Testis (tissue), 3 donors: ENCODE measurements around the gene PAM16. TPM values are rescaled to one million over a fixed set of nuclear protein-coding genes. Genes with fewer than 3 reads are reported as not detected.

Experiments
- DNase-seq: peaks from one replicate; pipeline ENCODE4 v3.0.0-alpha.2; 2019
- H3K27ac ChIP-seq, 2 donors: fragments of 200-600 bp; sonication (generic); one replicate each; pipeline ENCODE4 v1.5.1; 2019
- H3K27me3 ChIP-seq: fragments of 200-600 bp; sonication (generic); one replicate; pipeline ENCODE4 v1.5.1; 2019
- H3K36me3 ChIP-seq: fragments of 200-600 bp; sonication (generic); one replicate; pipeline ENCODE4 v1.5.1; 2017; ENCODE audit warnings: low read depth; ENCODE audit errors: missing control alignments
- H3K4me1 ChIP-seq: fragments of 200-600 bp; sonication (generic); one replicate; pipeline ENCODE4 v1.5.1; 2019
- H3K4me3 ChIP-seq, 2 donors: fragments of 200-600 bp; sonication (generic); one replicate each; pipeline ENCODE4 v1.5.1; 2017 to 2019
- H3K9me3 ChIP-seq: fragments of 200-600 bp; sonication (generic); one replicate; pipeline ENCODE4 v1.5.1; 2017
- POLR2A ChIP-seq: fragments of 450-650 bp; IDR thresholded peaks from one replicate; pipeline ENCODE4 v1.6.1; 2017; ENCODE audit warnings: antibody characterized with exemption, mild to moderate bottlenecking, moderate library complexity
- WGBS, 2 donors: methylation state at CpG; one replicate each; pipeline ENCODE4 v1.1.5; 2018; 5-methylcytosine and 5-hydroxymethylcytosine counted together
- intact Hi-C: fragments of 100-400 bp; cut with DNase I; formaldehyde crosslinking; loops from one replicate; pipeline ENCODE4 v1.15.1; 2023; ENCODE audit warnings: low total_unique reads
- polyA plus RNA-seq: library from polyadenylated mRNA; stranded (reverse); fragments of 350-450 nt; fragmentation: Illumina TruSeq; extraction: RNeasy Lipid Tissue Mini Kit (QIAGEN cat#74804); gene quantifications from one replicate; pipeline ENCODE4 v1.2.3, GENCODE V29; 2014; ENCODE audit warnings: low read depth, low replicate concordance; ENCODE audit not compliant: insufficient read depth
- total RNA-seq, 2 donors: library from RNA; depleted of rRNA; stranded (reverse); fragments of >200 nt; gene quantifications; one replicate each; pipeline ENCODE4 v1.2.3, GENCODE V29; 2016
- TF ChIP-seq, protein P1 (sequence below), 3 experiments: fragments of 450-650 bp in 2 of 3; fragments of 200-600 bp in 1 of 3; sonication (generic) in 1 of 3; IDR thresholded peaks; one replicate each; pipeline ENCODE4 v1.5.1; 2016 to 2019; ENCODE audit warnings: antibody characterized with exemption in 3 of 3, mild to moderate bottlenecking in 2 of 3, moderate library complexity in 1 of 3

The PAM16 gene
- total and polyA plus RNA-seq, 3 donors from 2014 or later, result 61.8 to 148 (median 126) TPM

DNA sequence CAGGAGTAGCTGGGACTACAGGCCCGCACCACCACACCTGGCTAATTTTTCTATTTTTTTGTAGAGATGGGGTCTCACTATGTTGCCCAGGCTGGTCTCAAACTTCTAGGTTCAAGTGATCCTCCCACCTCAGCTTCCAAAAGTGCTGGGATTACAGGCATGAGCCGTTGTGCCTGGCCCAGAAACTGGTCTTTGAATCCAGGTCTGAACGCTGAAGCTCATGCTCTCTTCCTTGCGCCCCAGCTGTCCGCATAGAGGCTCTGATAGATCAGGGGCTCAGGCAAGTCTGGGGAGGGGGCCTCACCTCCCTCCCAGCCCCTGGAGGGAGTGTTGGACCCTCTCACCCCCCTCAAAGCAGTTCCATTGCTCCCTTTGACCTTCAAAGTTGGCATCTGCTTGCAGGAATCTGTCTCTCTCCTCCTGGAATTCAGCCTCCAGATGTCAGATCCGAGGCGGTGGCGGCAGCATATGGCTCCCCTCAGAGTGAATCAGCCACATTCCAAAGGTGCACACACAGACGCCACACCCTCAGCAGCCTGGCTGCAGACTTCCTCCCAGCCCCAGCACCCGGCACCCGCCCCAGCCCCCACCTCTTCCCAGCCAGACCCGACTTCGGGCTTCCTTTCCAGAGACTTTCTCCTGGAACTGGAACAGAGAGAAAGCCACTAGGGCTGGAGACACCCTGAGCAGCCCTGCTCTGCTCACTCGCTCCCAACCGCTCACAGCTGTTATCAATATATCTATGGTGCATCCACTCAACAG is 52.2 kb downstream of the PAM16 start:
- 45 to 60% methylated on average over 12 to 15 of the region's 15 CpGs for WGBS, 2 donors
- H3K36me3 ChIP-seq, result no peaks in the 10 kb centered on the region
- intact Hi-C loops, result no loop called here
- H3K4me3 ChIP-seq, result no peak overlapping the region
- H3K27me3 ChIP-seq, result no peaks in the 10 kb centered on the region
- peak overlapping the region in 1 of 2 donors; percentile 56 for H3K27ac ChIP-seq
- no peaks in the 10 kb centered on the region for H3K9me3 ChIP-seq
- TF ChIP-seq POLR2A, result no peak
- TF ChIP-seq, protein P1, sequence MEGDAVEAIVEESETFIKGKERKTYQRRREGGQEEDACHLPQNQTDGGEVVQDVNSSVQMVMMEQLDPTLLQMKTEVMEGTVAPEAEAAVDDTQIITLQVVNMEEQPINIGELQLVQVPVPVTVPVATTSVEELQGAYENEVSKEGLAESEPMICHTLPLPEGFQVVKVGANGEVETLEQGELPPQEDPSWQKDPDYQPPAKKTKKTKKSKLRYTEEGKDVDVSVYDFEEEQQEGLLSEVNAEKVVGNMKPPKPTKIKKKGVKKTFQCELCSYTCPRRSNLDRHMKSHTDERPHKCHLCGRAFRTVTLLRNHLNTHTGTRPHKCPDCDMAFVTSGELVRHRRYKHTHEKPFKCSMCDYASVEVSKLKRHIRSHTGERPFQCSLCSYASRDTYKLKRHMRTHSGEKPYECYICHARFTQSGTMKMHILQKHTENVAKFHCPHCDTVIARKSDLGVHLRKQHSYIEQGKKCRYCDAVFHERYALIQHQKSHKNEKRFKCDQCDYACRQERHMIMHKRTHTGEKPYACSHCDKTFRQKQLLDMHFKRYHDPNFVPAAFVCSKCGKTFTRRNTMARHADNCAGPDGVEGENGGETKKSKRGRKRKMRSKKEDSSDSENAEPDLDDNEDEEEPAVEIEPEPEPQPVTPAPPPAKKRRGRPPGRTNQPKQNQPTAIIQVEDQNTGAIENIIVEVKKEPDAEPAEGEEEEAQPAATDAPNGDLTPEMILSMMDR (IDR thresholded peaks at IDR 0.05), result no peak
- peak; percentile 35 for DNase-seq
- H3K4me1 ChIP-seq, result peaks cover 9% of the 10 kb centered on the region

DNA sequence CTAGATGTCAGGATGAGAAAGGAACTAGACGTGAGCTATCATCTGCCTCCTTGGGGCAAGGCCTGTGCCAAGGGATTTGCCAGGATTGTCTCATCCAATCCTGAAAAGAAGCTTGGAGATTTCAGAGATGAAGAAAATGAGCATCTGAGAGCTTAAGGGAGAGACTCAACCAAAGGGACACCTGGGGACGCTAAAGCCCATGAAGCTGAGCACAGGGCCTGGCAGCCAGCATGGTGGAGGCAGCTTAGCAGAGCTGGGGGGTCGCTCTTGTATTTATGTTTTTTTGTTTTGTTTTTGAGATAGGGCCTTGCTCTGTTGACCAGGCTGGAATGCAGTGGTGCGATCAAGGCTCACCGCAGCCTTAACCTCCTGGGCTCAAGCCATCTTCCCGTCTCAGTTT is 53.6 kb downstream of the PAM16 start:
- H3K27ac ChIP-seq, result no peak overlapping the region
- no peaks in the 10 kb centered on the region for H3K36me3 ChIP-seq
- no peaks in the 10 kb centered on the region for H3K9me3 ChIP-seq
- H3K4me1 ChIP-seq, result peaks cover 18% of the 10 kb centered on the region
- no peak overlapping the region for H3K4me3 ChIP-seq
- intact Hi-C loops, result no loop called here
- no peak for TF ChIP-seq POLR2A
- TF ChIP-seq, protein P1 (IDR thresholded peaks at IDR 0.05), result no peak
- DNase-seq, result no peak
- 92 to 93% methylated on average over 6 of the region's 6 CpGs for WGBS, 2 donors
- no peaks in the 10 kb centered on the region for H3K27me3 ChIP-seq

DNA sequence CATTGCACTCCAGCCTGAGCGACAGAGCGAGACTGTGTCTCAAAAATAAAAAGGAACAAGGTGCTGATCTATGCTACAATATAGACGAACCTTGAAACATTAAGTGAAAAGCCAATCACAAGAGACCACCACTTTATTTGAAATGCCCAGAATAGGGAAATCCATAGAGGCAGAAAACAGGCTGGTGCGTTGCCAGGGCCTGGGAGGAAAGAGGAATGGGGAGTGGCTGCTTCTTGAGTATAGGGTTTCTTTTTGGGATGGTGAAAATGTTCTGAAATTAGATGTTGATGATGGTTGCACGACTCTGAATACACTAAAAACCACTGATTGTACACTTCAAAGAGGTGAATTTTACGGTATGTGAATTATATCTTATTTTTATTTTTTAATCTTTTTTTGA is 55.5 kb downstream of the PAM16 start:
- H3K4me1 ChIP-seq, result peaks cover 18% of the 10 kb centered on the region

DNA sequence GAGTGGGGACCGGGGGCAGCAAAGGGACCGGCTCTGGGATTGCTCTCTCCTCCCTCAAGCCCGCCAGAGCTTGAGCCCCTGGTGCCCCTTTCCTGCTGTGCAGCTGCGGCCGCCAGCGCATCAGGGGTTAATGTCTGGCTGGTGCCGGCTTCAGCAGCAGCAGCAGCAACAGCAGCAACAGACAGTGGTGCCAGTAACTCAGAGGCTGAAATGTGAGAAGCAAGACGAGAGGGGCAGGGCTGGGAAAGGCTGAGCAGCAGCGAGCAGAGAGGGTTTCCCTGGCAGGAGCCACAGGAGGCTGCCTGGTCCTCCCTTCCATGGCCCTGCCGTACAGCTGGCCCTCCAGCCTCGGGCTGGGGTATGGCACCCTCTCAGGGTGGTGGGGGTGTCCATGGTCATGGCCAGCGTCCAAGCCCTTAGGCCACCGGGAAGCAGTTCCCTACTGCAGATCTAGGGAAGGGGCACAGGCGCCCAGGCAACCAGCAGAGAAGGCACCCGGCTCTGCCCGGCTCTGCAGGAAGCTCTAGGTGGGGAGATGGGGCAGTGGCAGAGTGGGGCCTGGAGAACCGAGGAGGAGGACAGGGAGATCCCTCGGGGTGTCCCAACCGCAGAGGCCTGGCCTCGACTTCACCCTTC is 57.2 kb downstream of the PAM16 start:
- WGBS, 2 donors, result 31 to 46% methylated on average over 14 to 20 of the region's 20 CpGs
- intact Hi-C loops, result no loop called here
- no peaks in the 10 kb centered on the region for H3K27me3 ChIP-seq
- H3K9me3 ChIP-seq, result no peaks in the 10 kb centered on the region
- H3K27ac ChIP-seq, result no peak overlapping the region
- no peak overlapping the region for H3K4me3 ChIP-seq
- peaks cover 13% of the 10 kb centered on the region for H3K4me1 ChIP-seq
- TF ChIP-seq POLR2A, result no peak
- TF ChIP-seq, protein P1 (IDR thresholded peaks at IDR 0.05), result no peak
- no peaks in the 10 kb centered on the region for H3K36me3 ChIP-seq
- peak; percentile 58 for DNase-seq

More for the DNA sequence above, 55.5 kb downstream of the PAM16 start:
- intact Hi-C loops, result no loop called here
- 91 to 94% methylated on average over 6 of the region's 6 CpGs for WGBS, 2 donors
- DNase-seq, result no peak
- H3K27me3 ChIP-seq, result no peaks in the 10 kb centered on the region
- no peaks in the 10 kb centered on the region for H3K9me3 ChIP-seq
- no peak for TF ChIP-seq POLR2A
- TF ChIP-seq, protein P1 (IDR thresholded peaks at IDR 0.05), result no peak
- no peaks in the 10 kb centered on the region for H3K36me3 ChIP-seq
- H3K4me3 ChIP-seq, result no peak overlapping the region
- no peak overlapping the region for H3K27ac ChIP-seq
